Kidney epithelial cell (primary cell): ENCODE results near the gene AFF1. TPM values are rescaled to one million over a fixed set of nuclear protein-coding genes. Genes with fewer than 3 reads are reported as not detected.
A peak's percentile ranks its signal among the peaks of the same experiment; 100 is the strongest.
"Not testable (repeated sequence)": the region's sequence is repeated elsewhere in the genome, so short reads cannot be mapped to it uniquely, and the experiment has no call there.

Experiments
- DNase-seq: peaks from one replicate; pipeline ENCODE4 v3.0.0-alpha.2; 2010; ENCODE audit warnings: low read depth
- H3K27me3 ChIP-seq: 2 replicates; pipeline ENCODE4 v1.6.0; 2011; ENCODE audit warnings: low read length; ENCODE audit not compliant: control insufficient read depth, insufficient read depth
- H3K36me3 ChIP-seq: 2 replicates; pipeline ENCODE4 v1.5.1; 2011; ENCODE audit warnings: low read length; ENCODE audit not compliant: control insufficient read depth, insufficient read depth
- H3K4me3 ChIP-seq: 2 replicates; pipeline ENCODE4 v1.5.1; 2011; ENCODE audit warnings: low read depth, mild to moderate bottlenecking, control low read depth, low read length
- CTCF ChIP-seq: IDR thresholded peaks from 2 replicates; pipeline ENCODE4 v1.5.1; 2011; ENCODE audit warnings: mild to moderate bottlenecking, moderate library complexity, low read length, control low read depth, inconsistent platforms; ENCODE audit not compliant: insufficient read depth, poor library complexity, severe bottlenecking
- total RNA-seq: library from RNA; depleted of rRNA; stranded (reverse); fragments of >200 nt; gene quantifications from 2 replicates; pipeline ENCODE4 v1.2.3, GENCODE V29; 2015

Gene AFF1
- total RNA-seq, 1 donor from 2014 or later = 16.9 TPM

- DNase-seq = no peak
- TF ChIP-seq CTCF = peak; percentile 32
- Histone ChIP-seq H3K36me3 (no peaks in the 10 kb centered on the region), H3K27me3 (no peaks in the 10 kb centered on the region), H3K4me3 (no peak overlapping the region)
These were observed 99.1 kb downstream of the AFF1 start for GRCh38 chr4:87033902-87034301.

GRCh38 chr4:87034527-87034926, 99.7 kb downstream of the AFF1 start:
- H3K4me3 ChIP-seq = no peak overlapping the region
- TF ChIP-seq CTCF = no peak
- DNase-seq = no peak
- H3K27me3 ChIP-seq = no peaks in the 10 kb centered on the region
- no peaks in the 10 kb centered on the region for H3K36me3 ChIP-seq

- no peak for DNase-seq
These were observed 101.2 kb downstream of the AFF1 start for GRCh38 chr4:87035881-87036509.

GRCh38 chr4:87036713-87037112, 101.9 kb downstream of the AFF1 start:
- Histone ChIP-seq H3K36me3 (no peaks in the 10 kb centered on the region), H3K4me3 (no peak overlapping the region), H3K27me3 (no peaks in the 10 kb centered on the region)
- TF ChIP-seq CTCF = no peak
- no peak for DNase-seq

More at GRCh38 chr4:87035881-87036509, 101.2 kb downstream of the AFF1 start:
- TF ChIP-seq CTCF = no peak
- no peak overlapping the region for H3K4me3 ChIP-seq
- H3K36me3 ChIP-seq = no peaks in the 10 kb centered on the region
- H3K27me3 ChIP-seq = no peaks in the 10 kb centered on the region

GRCh38 chr4:87037171-87037570, 102.4 kb downstream of the AFF1 start:
- H3K36me3 ChIP-seq, DNase-seq, H3K27me3 ChIP-seq, H3K4me3 ChIP-seq: not testable (repeated sequence)

- H3K27me3 ChIP-seq = no peaks in the 10 kb centered on the region
- H3K36me3 ChIP-seq = no peaks in the 10 kb centered on the region
- no peak overlapping the region for H3K4me3 ChIP-seq
- no peak for DNase-seq
- no peak for TF ChIP-seq CTCF
These were observed 103.0 kb downstream of the AFF1 start for GRCh38 chr4:87037671-87038334.
